Panc1 (cell line): ENCODE results near the gene UBA52. TPM values are rescaled to one million over a fixed set of nuclear protein-coding genes. Genes with fewer than 3 reads are reported as not detected.

ENCODE experiments used
- ATAC-seq: fragments of 200-7000 bp; cut with Tn5 transposase; 2 replicates; pipeline ENCODE4 v1.9.1; 2020; ENCODE audit warnings: mild to moderate bottlenecking, moderate library complexity
- BruUV-seq: library from RNA; stranded (reverse); fragments of 400-500 nt; replicated peaks from 2 replicates; lab custom pipeline; 2021; lab: Mats Ljungman, UMichigan
- CTCF ChIA-PET: fragments of 300-600 bp; sonication (Branson Sonifier 250); formaldehyde crosslinking; loops from one replicate; lab custom pipeline; 2022; ENCODE audit warnings: antibody characterized with exemption; lab: Charles Lee
- POLR2A ChIA-PET: fragments of 300-600 bp; sonication (Branson Sonifier 250); formaldehyde crosslinking; loops from one replicate; lab custom pipeline; 2022; ENCODE audit warnings: antibody characterized with exemption; lab: Charles Lee
- DNase-seq: peaks from one replicate; pipeline ENCODE4 v3.0.0-alpha.2; 2010; ENCODE audit warnings: low read depth, low spot score
- H3K27ac ChIP-seq: 2 replicates; pipeline ENCODE4 v1.5.1; 2011; ENCODE audit warnings: mild to moderate bottlenecking, low read length, inconsistent platforms
- H3K27me3 ChIP-seq: fragments of 200-500 bp; sonication (Bioruptor generic); 2 replicates; pipeline ENCODE4 v1.6.0; 2014; ENCODE audit warnings: low read length, inconsistent platforms; ENCODE audit not compliant: control insufficient read depth, insufficient read depth
- H3K36me3 ChIP-seq: fragments of 200-500 bp; sonication (Bioruptor generic); 2 replicates; pipeline ENCODE4 v1.5.1; 2014; ENCODE audit warnings: inconsistent platforms, mild to moderate bottlenecking, low read length, moderate library complexity; ENCODE audit not compliant: control insufficient read depth, insufficient read depth
- H3K4me1 ChIP-seq: 2 replicates; pipeline ENCODE4 v1.5.1; 2011; ENCODE audit warnings: inconsistent platforms, mild to moderate bottlenecking, low read length, moderate library complexity; ENCODE audit not compliant: control insufficient read depth, insufficient read depth
- H3K4me3 ChIP-seq, 2 experiments: 2 replicates each; pipeline ENCODE4 v1.5.1; 2011 to 2012; ENCODE audit warnings: low read depth in 2 of 2, low read length in 2 of 2, mild to moderate bottlenecking in 2 of 2, inconsistent platforms in 1 of 2, moderate library complexity in 1 of 2
- H3K9me3 ChIP-seq: fragments of 200-500 bp; sonication (Bioruptor generic); 2 replicates; pipeline ENCODE4 v1.5.1; 2014; ENCODE audit warnings: low read depth, mild to moderate bottlenecking, inconsistent platforms, low read length, moderate library complexity; ENCODE audit not compliant: control insufficient read depth, insufficient read depth
- POLR2AphosphoS5 ChIP-seq: IDR thresholded peaks from 2 replicates; pipeline ENCODE4 v1.6.1; 2012; ENCODE audit warnings: mild to moderate bottlenecking, low read depth, low read length, moderate library complexity
- REST ChIP-seq, 2 experiments: IDR thresholded peaks; 2 replicates each; pipeline ENCODE4 v1.6.1; 2011 to 2012; ENCODE audit warnings: low read depth in 2 of 2, control low read depth in 1 of 2, low read length in 1 of 2, mild to moderate bottlenecking in 1 of 2, moderate library complexity in 1 of 2; ENCODE audit not compliant: insufficient read depth in 1 of 2
- SIN3A ChIP-seq: IDR thresholded peaks from 2 replicates; pipeline ENCODE4 v1.6.1; 2012; ENCODE audit warnings: low read depth, mild to moderate bottlenecking, low read length, moderate library complexity, borderline replicate concordance; ENCODE audit not compliant: insufficient read depth
- TCF7L2 ChIP-seq: IDR thresholded peaks from 2 replicates; pipeline ENCODE4 v1.6.1; 2011; ENCODE audit warnings: mild to moderate bottlenecking, low read depth, low read length, inconsistent platforms
- in situ Hi-C: cut with HindIII; loops from 2 replicates; pipeline ENCODE4 v1.10.0; 2016; ENCODE audit warnings: low sequenced_read_pairs, low pct_unique_long_range_greater_than_20kb
- intact Hi-C: fragments of 100-400 bp; cut with micrococcal nuclease; formaldehyde crosslinking; loops from one replicate; pipeline ENCODE4 v1.10.0; 2022; ENCODE audit not compliant: unreplicated experiment
- total RNA-seq: library from RNA; stranded (reverse); gene quantifications from one replicate; pipeline ENCODE4 v1.2.1, GENCODE V29; 2021; ENCODE audit not compliant: unreplicated experiment
- TF ChIP-seq, protein P1 (sequence below): fragments of 450-650 bp; IDR thresholded peaks from 2 replicates; pipeline ENCODE4 v1.5.1; 2017; ENCODE audit warnings: mild to moderate bottlenecking

The UBA52 gene
- total RNA-seq, 1 experiment from 2014 or later = 907 TPM

DNA sequence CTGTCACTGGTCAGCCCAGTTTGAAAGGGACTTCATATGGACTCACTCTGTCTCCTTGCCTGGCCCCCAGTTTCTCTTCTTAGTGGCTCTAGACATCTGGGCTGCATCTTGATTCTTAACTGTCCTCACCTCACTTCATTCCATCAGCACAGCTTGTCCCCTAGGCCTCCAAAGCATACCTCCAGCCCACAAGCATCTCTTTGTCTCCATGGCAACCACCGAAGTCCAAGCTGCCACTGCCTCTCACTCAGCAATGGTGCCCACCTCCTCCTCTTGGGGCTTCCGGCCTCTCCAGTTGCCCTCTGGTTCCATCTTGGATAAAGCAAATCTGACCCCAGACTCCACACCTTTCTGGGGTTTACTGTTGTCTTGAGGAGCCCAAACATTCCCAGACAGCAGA is 55.2 kb downstream of the UBA52 start:
- no peak overlapping the region for H3K4me3 ChIP-seq
- DNase-seq (no peak), ATAC-seq (no peak)
- ChIA-PET CTCF (no interaction called here), POLR2A (no interaction called here)
- no peaks in the 10 kb centered on the region for H3K36me3 ChIP-seq
- no peaks in the 10 kb centered on the region for H3K4me1 ChIP-seq
- H3K27me3 ChIP-seq = no peaks in the 10 kb centered on the region
- H3K27ac ChIP-seq = no peak overlapping the region
- no peaks in the 10 kb centered on the region for H3K9me3 ChIP-seq
- no TSS peak for BruUV-seq
- in situ Hi-C loops (no loop called here), intact Hi-C loops (no loop called here)
- no peak for TF ChIP-seq REST (IDR thresholded peaks at IDR 0.05; ENCODE audit: insufficient read depth in 1 of 2, low read depth in 2 of 2, low read length in 1 of 2)
- no peak for TF ChIP-seq POLR2AphosphoS5
- TF ChIP-seq SIN3A = no peak
- no peak for TF ChIP-seq TCF7L2
- TF ChIP-seq, protein P1, sequence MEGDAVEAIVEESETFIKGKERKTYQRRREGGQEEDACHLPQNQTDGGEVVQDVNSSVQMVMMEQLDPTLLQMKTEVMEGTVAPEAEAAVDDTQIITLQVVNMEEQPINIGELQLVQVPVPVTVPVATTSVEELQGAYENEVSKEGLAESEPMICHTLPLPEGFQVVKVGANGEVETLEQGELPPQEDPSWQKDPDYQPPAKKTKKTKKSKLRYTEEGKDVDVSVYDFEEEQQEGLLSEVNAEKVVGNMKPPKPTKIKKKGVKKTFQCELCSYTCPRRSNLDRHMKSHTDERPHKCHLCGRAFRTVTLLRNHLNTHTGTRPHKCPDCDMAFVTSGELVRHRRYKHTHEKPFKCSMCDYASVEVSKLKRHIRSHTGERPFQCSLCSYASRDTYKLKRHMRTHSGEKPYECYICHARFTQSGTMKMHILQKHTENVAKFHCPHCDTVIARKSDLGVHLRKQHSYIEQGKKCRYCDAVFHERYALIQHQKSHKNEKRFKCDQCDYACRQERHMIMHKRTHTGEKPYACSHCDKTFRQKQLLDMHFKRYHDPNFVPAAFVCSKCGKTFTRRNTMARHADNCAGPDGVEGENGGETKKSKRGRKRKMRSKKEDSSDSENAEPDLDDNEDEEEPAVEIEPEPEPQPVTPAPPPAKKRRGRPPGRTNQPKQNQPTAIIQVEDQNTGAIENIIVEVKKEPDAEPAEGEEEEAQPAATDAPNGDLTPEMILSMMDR = no peak

Other genes with a start within 250 kb of the UBA52 start
- 209 TPM for gene LSM4, start 248.8 kb upstream of the UBA52 start, total RNA-seq
- 36.3 TPM for gene PGPEP1, start 231.3 kb upstream of the UBA52 start, total RNA-seq
- gene GDF15, start 185.7 kb upstream of the UBA52 start, total RNA-seq = 335 TPM
- 0.15 TPM for gene LRRC25, start 174.2 kb upstream of the UBA52 start, total RNA-seq
- 128 TPM for gene SSBP4, start 152.5 kb upstream of the UBA52 start, total RNA-seq
- gene ISYNA1, start 133.7 kb upstream of the UBA52 start, total RNA-seq = 351 TPM
- gene ELL, start 49.8 kb upstream of the UBA52 start, total RNA-seq = 18.6 TPM
- gene FKBP8, start 28.3 kb upstream of the UBA52 start, total RNA-seq = 182 TPM
- gene KXD1, start 14.0 kb upstream of the UBA52 start, total RNA-seq = 106 TPM
- 32.0 TPM for gene REX1BD, start 16.9 kb downstream of the UBA52 start, total RNA-seq
- gene CRLF1, start 34.9 kb downstream of the UBA52 start, total RNA-seq = 3.5 TPM
- 2.4 TPM for gene TMEM59L, start 41.0 kb downstream of the UBA52 start, total RNA-seq
- gene KLHL26, start 65.2 kb downstream of the UBA52 start, total RNA-seq = 4.4 TPM
- 18.2 TPM for gene CRTC1, start 111.8 kb downstream of the UBA52 start, total RNA-seq
- gene COMP, start 219.4 kb downstream of the UBA52 start, total RNA-seq = 0.69 TPM